Measurements from ENCODE around the gene DNAJB8.

- TF ChIP-seq CTCF (IDR thresholded peaks at IDR 0.05 in 2 of 3, conservative IDR thresholded peaks at IDR 0.05 in 1 of 3; ENCODE audit: insufficient read depth in 2 of 3, low read depth in 1 of 3, low read length in 3 of 3) (no peak), ZBTB33 (CRISPR knock-in tag; IDR thresholded peaks at IDR 0.05) (no peak), CEBPB (tag; IDR thresholded peaks at IDR 0.05) (no peak), POLR2AphosphoS5 (IDR thresholded peaks at IDR 0.05; ENCODE audit: control insufficient read depth, insufficient read depth, low read depth, low read length) (no peak), EP300 (IDR thresholded peaks at IDR 0.05; ENCODE audit: low read length) (no peak), TAF1 (IDR thresholded peaks at IDR 0.05; ENCODE audit: control insufficient read depth, extremely low read depth, insufficient read depth, low read length, severe bottlenecking) (no peak), ZNF121 (CRISPR knock-in tag; conservative IDR thresholded peaks at IDR 0.05) (no peak), TOE1 (IDR thresholded peaks at IDR 0.05; ENCODE audit: borderline replicate concordance) (no peak), TOE1 (CRISPR knock-in tag; IDR thresholded peaks at IDR 0.05; ENCODE audit: borderline replicate concordance, low read depth) (no peak), REST (IDR thresholded peaks at IDR 0.05; ENCODE audit: borderline replicate concordance) (no peak), REST (CRISPR knock-in tag; IDR thresholded peaks at IDR 0.05; ENCODE audit: low read depth) (no peak), ZKSCAN3 (CRISPR knock-in tag; IDR thresholded peaks at IDR 0.05) (no peak), E4F1 (CRISPR knock-in tag; IDR thresholded peaks at IDR 0.05; ENCODE audit: borderline replicate concordance) (no peak), TBP (optimal IDR thresholded peaks at IDR 0.05; ENCODE audit: low read depth, low read length) (no peak), JUN (IDR thresholded peaks at IDR 0.05; ENCODE audit: borderline replicate concordance, low read depth, low read length) (no peak), JUN (CRISPR knock-in tag; IDR thresholded peaks at IDR 0.05; ENCODE audit: borderline replicate concordance) (no peak), ZBTB7A (IDR thresholded peaks at IDR 0.05; ENCODE audit: borderline replicate concordance, control insufficient read depth, low read depth, low read length) (no peak)
Measured at GRCh38 chr3:128494367-128494650, 27.6 kb upstream of the DNAJB8 start.

All from K562 (cell line).